IMR-90 (cell line): ENCODE measurements around the gene CFAP299.

Experiments
- BHLHE40 ChIP-seq: fragments of 150-350 bp; IDR thresholded peaks from 2 replicates; pipeline ENCODE4 v1.6.1; 2016; ENCODE audit warnings: mild to moderate bottlenecking, low read depth, low read length
- CTCF ChIP-seq: conservative IDR thresholded peaks from 2 replicates; pipeline ENCODE4 v1.5.1; 2012; ENCODE audit warnings: mild to moderate bottlenecking, low read depth, low read length, improper control_type of control experiment
- POLR2A ChIP-seq: IDR thresholded peaks from 2 replicates; pipeline ENCODE4 v1.6.1; 2012; ENCODE audit warnings: mild to moderate bottlenecking, low read depth, low read length
- RFX5 ChIP-seq: IDR thresholded peaks from 2 replicates; pipeline ENCODE4 v1.8.0; 2012; ENCODE audit warnings: low read depth, mild to moderate bottlenecking, low read length, moderate library complexity

GRCh38 chr4:80831383-80832361, 496.1 kb downstream of the CFAP299 start:
- TF ChIP-seq POLR2A = no peak
- no peak for TF ChIP-seq BHLHE40
- no peak for TF ChIP-seq CTCF
- TF ChIP-seq RFX5 = no peak
